Tibial nerve (tissue), 4 donors: ENCODE results near the gene RPL41. TPM values are rescaled to one million over a fixed set of nuclear protein-coding genes. Genes with fewer than 3 reads are reported as not detected.

ENCODE experiments used
- DNase-seq, 2 donors: peaks; one replicate each; pipeline ENCODE4 v3.0.0-alpha.2; 2019; ENCODE audit warnings: low spot score in 2 of 2
- H3K27ac ChIP-seq, 4 donors: fragments of 200-600 bp; sonication (generic) in 3 of 4; one replicate each; pipeline ENCODE4 v1.5.1; 2017 to 2019; ENCODE audit warnings: mild to moderate bottlenecking in 1 of 4
- H3K27me3 ChIP-seq, 2 donors: fragments of 200-600 bp; sonication (generic) in 1 of 2; one replicate each; pipeline versions ENCODE4 v1.5.1 to v1.6.0; 2017 to 2019
- H3K36me3 ChIP-seq, 3 donors: fragments of 200-600 bp; sonication (generic); one replicate each; pipeline ENCODE4 v1.5.1; 2018 to 2019
- H3K4me1 ChIP-seq, 4 donors: fragments of 200-600 bp; sonication (generic) in 3 of 4; one replicate each; pipeline ENCODE4 v1.5.1; 2017 to 2019
- H3K4me3 ChIP-seq, 4 donors: fragments of 200-600 bp; sonication (generic) in 3 of 4; one replicate each; pipeline ENCODE4 v1.5.1; 2017 to 2019; ENCODE audit warnings: mild to moderate bottlenecking in 1 of 4, moderate library complexity in 1 of 4
- H3K9me3 ChIP-seq, 4 donors: fragments of 200-600 bp; sonication (generic) in 3 of 4; one replicate each; pipeline ENCODE4 v1.5.1; 2017 to 2019
- CTCF ChIP-seq, 5 experiments: fragments of 200-600 bp in 3 of 5; fragments of 450-650 bp in 2 of 5; sonication (generic) in 3 of 5; IDR thresholded peaks; one replicate each; pipeline ENCODE4 v1.5.1; 2016 to 2019; ENCODE audit warnings: antibody characterized with exemption in 5 of 5, mild to moderate bottlenecking in 3 of 5, moderate library complexity in 2 of 5
- EP300 ChIP-seq, 2 donors: sonication (generic); formaldehyde crosslinking; IDR thresholded peaks; one replicate each; pipeline ENCODE4 v1.6.1; 2017; ENCODE audit warnings: antibody characterized with exemption in 2 of 2, mild to moderate bottlenecking in 1 of 2
- POLR2A ChIP-seq, 2 donors: fragments of 450-650 bp; IDR thresholded peaks; one replicate each; pipeline ENCODE4 v1.6.1; 2017; ENCODE audit warnings: antibody characterized with exemption in 2 of 2, mild to moderate bottlenecking in 2 of 2, moderate library complexity in 2 of 2
- WGBS, 2 donors: methylation state at CpG; one replicate each; pipeline ENCODE4 v1.1.5; 2018; 5-methylcytosine and 5-hydroxymethylcytosine counted together
- total RNA-seq, 4 donors: library from RNA; depleted of rRNA; stranded (reverse); fragments of >200 nt; gene quantifications; one replicate each; pipeline ENCODE4 v1.1.0, GENCODE V29; 2016

The RPL41 gene
- total RNA-seq, 4 donors from 2014 or later, result 2,638 to 4,802 (median 2,805) TPM

DNA sequence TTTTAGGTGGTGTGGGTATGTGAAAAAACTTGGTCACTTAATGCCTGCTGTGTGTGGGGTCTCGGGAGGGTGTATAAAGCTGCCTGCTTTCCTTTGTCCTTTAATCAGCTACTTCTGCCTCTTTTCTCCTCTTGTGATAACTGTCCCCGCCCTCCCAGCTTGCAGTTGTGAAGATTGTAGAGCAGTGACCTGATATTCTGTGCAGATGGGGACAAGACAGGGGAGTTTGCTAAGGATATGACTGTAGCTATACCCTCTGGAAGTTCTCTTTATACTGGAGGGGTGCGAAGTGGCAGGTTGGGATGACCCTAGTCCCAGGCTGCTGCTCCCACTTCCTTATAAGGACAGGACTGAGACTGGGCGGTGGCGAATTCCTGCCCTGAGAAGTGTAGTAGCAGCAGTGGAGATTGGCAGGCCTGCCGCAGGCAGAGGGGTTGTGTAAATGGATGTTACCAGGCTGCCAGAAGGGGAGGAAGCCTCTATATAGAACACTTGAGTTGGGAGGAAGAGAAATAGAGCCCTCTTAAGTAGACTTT is 42.6 kb downstream of the RPL41 start:
- TF ChIP-seq EP300 (IDR thresholded peaks at IDR 0.05), result peak in 1 of 2 donors; percentile 67
- TF ChIP-seq CTCF (IDR thresholded peaks at IDR 0.05), result no peak
- peak in 1 of 2 donors; percentile 46 for TF ChIP-seq POLR2A (IDR thresholded peaks at IDR 0.05)
- peak overlapping the region; percentile 69 to 94 (median 89) for H3K4me3 ChIP-seq
- no peaks in the 10 kb centered on the region for H3K9me3 ChIP-seq
- DNase-seq, result peak; percentile 62 to 71
- H3K27ac ChIP-seq, result peak overlapping the region; percentile 96 to 98 (median 98)
- H3K36me3 ChIP-seq, result peaks cover 0 to 46% (median 12%) of the 10 kb centered on the region in 3 donors
- no peaks in the 10 kb centered on the region for H3K27me3 ChIP-seq
- WGBS, 2 donors, result 0% methylated on average over 6 of the region's 6 CpGs
- H3K4me1 ChIP-seq, result peaks cover 0 to 45% (median 31%) of the 10 kb centered on the region in 4 donors

- Histone ChIP-seq H3K4me1 (peaks cover 0 to 41% (median 31%) of the 10 kb centered on the region in 4 donors), H3K9me3 (no peaks in the 10 kb centered on the region), H3K4me3 (peak overlapping the region; percentile 69 to 94 (median 89)), H3K27ac (peak overlapping the region; percentile 96 to 98 (median 98)), H3K27me3 (no peaks in the 10 kb centered on the region), H3K36me3 (peaks cover 0 to 53% (median 19%) of the 10 kb centered on the region in 3 donors)
- no peak for TF ChIP-seq CTCF (IDR thresholded peaks at IDR 0.05)
- WGBS, 2 donors, result 18 to 20% methylated on average over 8 of the region's 8 CpGs
- DNase-seq, result no peak
These were observed 43.2 kb downstream of the RPL41 start for GRCh38 chr12:56159482-56160192.

DNA sequence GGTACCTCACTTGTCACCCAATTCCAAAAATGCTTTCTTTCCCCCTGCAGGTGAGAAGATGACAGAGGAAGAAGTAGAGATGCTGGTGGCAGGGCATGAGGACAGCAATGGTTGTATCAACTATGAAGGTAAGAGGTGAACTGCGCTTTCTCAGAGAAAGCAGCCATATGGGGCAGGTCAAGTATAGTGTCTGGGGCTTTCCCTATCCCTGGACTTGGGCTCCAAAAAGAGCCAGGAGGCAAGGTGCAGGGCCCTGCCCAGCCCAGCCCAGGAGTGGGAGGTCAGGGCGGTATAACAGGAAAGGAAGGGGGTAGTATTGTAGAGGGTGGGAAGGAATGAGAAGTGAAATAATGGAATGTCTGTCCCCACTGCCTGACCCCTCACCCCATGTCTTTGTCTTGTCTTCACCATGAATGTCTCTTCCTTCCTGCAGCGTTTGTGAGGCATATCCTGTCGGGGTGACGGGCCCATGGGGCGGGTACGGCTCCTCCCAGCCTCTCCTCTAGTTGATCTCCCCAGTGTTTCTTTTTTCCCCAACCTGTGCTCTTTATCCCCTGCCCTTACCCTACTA is 43.8 kb downstream of the RPL41 start:
- TF ChIP-seq EP300 (IDR thresholded peaks at IDR 0.05) (peak in 1 of 2 donors; percentile 46), CTCF (IDR thresholded peaks at IDR 0.05) (no peak), POLR2A (IDR thresholded peaks at IDR 0.05) (no peak)
- Histone ChIP-seq H3K9me3 (no peaks in the 10 kb centered on the region), H3K27me3 (no peaks in the 10 kb centered on the region), H3K27ac (peak overlapping the region; percentile 96 to 98 (median 98)), H3K4me1 (peaks cover 0 to 41% (median 31%) of the 10 kb centered on the region in 4 donors), H3K36me3 (peaks cover 0 to 59% (median 25%) of the 10 kb centered on the region in 3 donors), H3K4me3 (peak overlapping the region; percentile 69 to 94 (median 89))
- DNase-seq, result no peak
- WGBS, 2 donors, result 18 to 21% methylated on average over 7 of the region's 7 CpGs

GRCh38 chr12:56160894-56161689 is 44.7 kb downstream of the RPL41 start:
- Histone ChIP-seq H3K4me1 (peaks cover 0 to 41% (median 31%) of the 10 kb centered on the region in 4 donors), H3K36me3 (peaks cover 0 to 67% (median 29%) of the 10 kb centered on the region in 3 donors), H3K27me3 (no peaks in the 10 kb centered on the region), H3K9me3 (no peaks in the 10 kb centered on the region), H3K27ac (peak overlapping the region; percentile 96 to 98 (median 98)), H3K4me3 (peak overlapping the region; percentile 28 to 94 (median 76))
- WGBS, 2 donors, result 51 to 64% methylated on average over 11 of the region's 11 CpGs
- TF ChIP-seq EP300 (IDR thresholded peaks at IDR 0.05) (no peak), CTCF (IDR thresholded peaks at IDR 0.05) (no peak), POLR2A (IDR thresholded peaks at IDR 0.05) (no peak)
- no peak for DNase-seq
